ENCODE measurements around the gene NR3C1. TPM values are rescaled to one million over a fixed set of nuclear protein-coding genes. Genes with fewer than 3 reads are reported as not detected.

Gene NR3C1
- total RNA-seq, 1 donor from 2014 or later = 101 TPM

DNA sequence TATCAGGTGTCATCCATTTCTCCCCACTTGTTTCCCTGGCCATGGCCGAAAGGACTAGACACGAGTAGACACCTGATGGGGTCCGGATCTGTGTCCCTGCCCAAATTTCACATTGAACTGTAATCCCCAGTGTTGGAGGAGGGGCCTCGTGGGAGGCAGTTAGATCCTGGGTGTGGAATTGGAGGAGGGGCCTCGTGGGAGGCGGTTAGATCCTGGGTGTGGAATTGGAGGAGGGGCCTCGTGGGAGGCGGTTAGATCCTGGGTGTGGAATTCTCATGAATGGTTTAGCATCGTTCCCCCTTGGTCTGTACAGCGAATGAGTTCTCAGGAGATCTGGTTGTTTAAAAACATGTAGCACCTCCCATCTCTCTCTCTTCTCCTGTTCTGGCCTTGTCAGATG is 165.8 kb downstream of the NR3C1 start:
- Histone ChIP-seq H3K4me1 (no peaks in the 10 kb centered on the region), H3K27ac (no peak overlapping the region), H3K4me3 (no peak overlapping the region), H3K27me3 (no peaks in the 10 kb centered on the region), H3K9me3 (no peaks in the 10 kb centered on the region), H3K36me3 (no peaks in the 10 kb centered on the region)
- DNase-seq (no peak), ATAC-seq (no peak)
- TF ChIP-seq, protein P1, sequence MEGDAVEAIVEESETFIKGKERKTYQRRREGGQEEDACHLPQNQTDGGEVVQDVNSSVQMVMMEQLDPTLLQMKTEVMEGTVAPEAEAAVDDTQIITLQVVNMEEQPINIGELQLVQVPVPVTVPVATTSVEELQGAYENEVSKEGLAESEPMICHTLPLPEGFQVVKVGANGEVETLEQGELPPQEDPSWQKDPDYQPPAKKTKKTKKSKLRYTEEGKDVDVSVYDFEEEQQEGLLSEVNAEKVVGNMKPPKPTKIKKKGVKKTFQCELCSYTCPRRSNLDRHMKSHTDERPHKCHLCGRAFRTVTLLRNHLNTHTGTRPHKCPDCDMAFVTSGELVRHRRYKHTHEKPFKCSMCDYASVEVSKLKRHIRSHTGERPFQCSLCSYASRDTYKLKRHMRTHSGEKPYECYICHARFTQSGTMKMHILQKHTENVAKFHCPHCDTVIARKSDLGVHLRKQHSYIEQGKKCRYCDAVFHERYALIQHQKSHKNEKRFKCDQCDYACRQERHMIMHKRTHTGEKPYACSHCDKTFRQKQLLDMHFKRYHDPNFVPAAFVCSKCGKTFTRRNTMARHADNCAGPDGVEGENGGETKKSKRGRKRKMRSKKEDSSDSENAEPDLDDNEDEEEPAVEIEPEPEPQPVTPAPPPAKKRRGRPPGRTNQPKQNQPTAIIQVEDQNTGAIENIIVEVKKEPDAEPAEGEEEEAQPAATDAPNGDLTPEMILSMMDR (IDR thresholded peaks at IDR 0.05) = no peak
- intact Hi-C loops (cut with DNase I) = no loop called here

DNA sequence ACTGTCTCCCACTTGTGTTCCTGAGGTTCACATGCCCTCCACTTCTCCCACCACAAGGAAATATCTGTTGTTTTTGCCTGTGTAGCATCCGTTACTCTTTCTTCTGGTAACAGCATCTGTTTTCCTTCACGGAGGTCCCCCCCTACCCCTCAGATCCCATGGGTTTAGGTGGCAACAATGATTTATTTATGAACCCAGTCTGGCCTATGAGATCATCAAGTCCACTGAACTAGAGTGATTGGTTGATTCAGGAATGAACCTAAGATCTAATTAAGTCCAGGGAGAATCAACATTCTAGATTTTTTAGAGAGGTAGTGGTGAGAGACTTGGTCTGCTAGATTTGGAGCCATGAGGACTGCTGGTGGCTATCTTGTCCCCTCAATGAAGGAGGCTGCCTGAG is 166.8 kb downstream of the NR3C1 start:
- DNase-seq (no peak), ATAC-seq (no peak)
- TF ChIP-seq, protein P1 (IDR thresholded peaks at IDR 0.05) = no peak
- H3K27me3 ChIP-seq = no peaks in the 10 kb centered on the region
- H3K4me3 ChIP-seq = no peak overlapping the region
- no peak overlapping the region for H3K27ac ChIP-seq
- no peaks in the 10 kb centered on the region for H3K9me3 ChIP-seq
- H3K4me1 ChIP-seq = no peaks in the 10 kb centered on the region
- no peaks in the 10 kb centered on the region for H3K36me3 ChIP-seq
- intact Hi-C loops (cut with DNase I) = no loop called here

DNA sequence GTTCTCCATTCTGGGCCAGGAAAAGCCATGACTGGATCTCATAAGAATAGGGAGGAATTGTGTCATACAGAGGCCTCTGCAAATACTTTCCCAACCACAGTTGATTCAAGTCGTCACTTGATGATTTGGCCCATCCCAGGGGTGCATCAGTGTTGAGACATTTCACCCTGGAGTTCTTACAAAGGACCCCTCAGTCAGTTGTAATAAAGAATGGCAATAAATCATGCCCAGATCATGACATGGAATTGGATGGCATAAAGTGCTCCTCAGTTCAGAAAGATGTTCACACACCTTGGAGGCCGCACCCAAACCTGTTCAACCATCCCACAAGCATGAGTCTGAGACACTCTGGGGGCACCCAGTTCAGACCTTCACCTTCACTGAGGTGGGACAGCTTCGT is 168.1 kb downstream of the NR3C1 start:
- Histone ChIP-seq H3K36me3 (no peaks in the 10 kb centered on the region), H3K4me3 (no peak overlapping the region), H3K4me1 (peaks cover 7% of the 10 kb centered on the region), H3K9me3 (no peaks in the 10 kb centered on the region), H3K27me3 (no peaks in the 10 kb centered on the region), H3K27ac (no peak overlapping the region)
- no peak for ATAC-seq
- TF ChIP-seq, protein P1 (IDR thresholded peaks at IDR 0.05) = no peak
- intact Hi-C loops (cut with DNase I) = no loop called here
- no peak for DNase-seq

DNA sequence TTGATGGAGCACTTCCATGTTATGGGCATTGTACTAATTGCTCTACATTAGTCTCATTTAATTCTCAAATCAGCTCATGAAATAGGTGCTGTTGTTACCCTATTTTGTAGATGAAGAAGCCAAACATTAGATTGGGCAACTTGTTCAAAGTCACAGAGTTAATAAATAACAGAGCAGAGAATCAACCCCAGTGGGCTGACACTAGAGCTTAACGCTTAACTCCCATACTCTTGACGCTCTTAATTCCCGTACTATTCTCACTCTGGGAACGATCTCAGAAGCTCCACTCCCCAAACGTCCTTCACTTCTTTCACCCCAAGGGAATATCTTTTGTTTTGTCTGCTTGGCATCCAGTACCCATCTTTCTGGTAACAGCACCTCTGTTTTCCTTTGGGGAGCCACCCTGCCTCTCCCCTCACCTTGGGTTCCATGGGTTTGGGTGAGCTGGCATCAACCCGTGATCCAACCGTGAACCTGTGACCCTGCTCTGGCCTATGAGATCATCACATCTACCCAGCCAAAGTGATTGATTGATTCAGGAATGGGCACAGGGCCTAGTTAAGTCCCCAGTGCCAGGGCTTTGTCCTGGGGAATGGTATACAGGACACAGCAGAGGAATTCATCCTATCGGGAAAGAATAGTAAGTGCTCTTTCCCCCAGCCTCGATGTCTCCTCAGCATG is 169.2 kb downstream of the NR3C1 start:
- Histone ChIP-seq H3K36me3 (no peaks in the 10 kb centered on the region), H3K27ac (no peak overlapping the region), H3K9me3 (no peaks in the 10 kb centered on the region), H3K4me1 (peaks cover 10% of the 10 kb centered on the region), H3K27me3 (no peaks in the 10 kb centered on the region), H3K4me3 (no peak overlapping the region)
- TF ChIP-seq, protein P1 (IDR thresholded peaks at IDR 0.05) = no peak
- no peak for ATAC-seq
- intact Hi-C loops (cut with DNase I) = no loop called here
- no peak for DNase-seq

DNA sequence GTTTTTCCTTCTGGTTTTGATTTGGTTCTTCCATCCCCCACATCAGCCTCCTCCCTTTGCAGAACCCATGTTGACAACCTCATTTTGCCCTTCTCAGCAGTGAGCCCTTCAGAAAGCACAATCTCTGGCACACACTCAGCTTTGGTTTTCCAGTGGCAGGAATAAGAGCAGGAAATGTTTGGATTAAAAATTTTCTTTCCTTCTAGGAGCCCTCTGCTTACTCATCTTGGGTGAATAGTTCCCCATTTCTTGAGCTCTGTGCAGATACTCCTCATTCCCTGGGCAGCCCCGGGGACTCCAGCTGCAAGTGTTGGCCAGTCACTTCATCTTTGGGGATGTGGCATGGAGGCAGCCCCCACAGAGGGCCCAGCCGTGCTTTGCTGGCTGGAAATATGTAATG is 170.5 kb downstream of the NR3C1 start:
- TF ChIP-seq, protein P1 (IDR thresholded peaks at IDR 0.05) = no peak
- intact Hi-C loops (cut with DNase I) = no loop called here
- no peaks in the 10 kb centered on the region for H3K27me3 ChIP-seq

More for the DNA sequence above, 170.5 kb downstream of the NR3C1 start:
- Histone ChIP-seq H3K4me1 (peaks cover 10% of the 10 kb centered on the region), H3K4me3 (no peak overlapping the region), H3K36me3 (no peaks in the 10 kb centered on the region), H3K27ac (peak overlapping the region; percentile 28), H3K9me3 (no peaks in the 10 kb centered on the region)
- DNase-seq (no peak), ATAC-seq (peak; percentile 48)
